Left lung (tissue), 10 donors: ENCODE measurements around the gene ITGA8. TPM values are rescaled to one million over a fixed set of nuclear protein-coding genes. Genes with fewer than 3 reads are reported as not detected.
"Not testable (repeated sequence)": the region's sequence is repeated elsewhere in the genome, so short reads cannot be mapped to it uniquely, and the experiment has no call there.

Experiments
- ATAC-seq: fragments of 200-7000 bp; cut with Tn5 transposase; one replicate; pipeline ENCODE4 v1.9.1; 2020; ENCODE audit warnings: moderate library complexity
- DNase-seq, 4 donors: peaks; one replicate each; pipeline ENCODE4 v3.0.0-alpha.2; 2013 to 2020
- H3K27ac ChIP-seq, 2 donors: fragments of 200-600 bp; sonication (generic) in 1 of 2; one replicate each; pipeline versions ENCODE4 v1.5.0 to v1.8.0; 2020 to 2021
- H3K27me3 ChIP-seq, 2 donors: fragments of 200-600 bp; sonication (generic) in 1 of 2; one replicate each; pipeline versions ENCODE4 v1.5.0 to v1.8.0; 2020 to 2021
- H3K36me3 ChIP-seq, 2 donors: fragments of 200-600 bp; sonication (generic) in 1 of 2; one replicate each; pipeline versions ENCODE4 v1.5.0 to v1.8.0; 2020 to 2021
- H3K4me1 ChIP-seq, 2 donors: fragments of 200-600 bp; one replicate each; pipeline ENCODE4 v1.8.0; 2021
- H3K4me3 ChIP-seq, 2 donors: fragments of 200-600 bp; sonication (generic) in 1 of 2; one replicate each; pipeline versions ENCODE4 v1.5.0 to v1.8.0; 2020 to 2021; ENCODE audit warnings: mild to moderate bottlenecking in 1 of 2
- H3K9me3 ChIP-seq, 2 donors: fragments of 200-600 bp; sonication (generic) in 1 of 2; one replicate each; pipeline versions ENCODE4 v1.5.0 to v1.8.0; 2020 to 2021
- CTCF ChIP-seq, 2 donors: fragments of 200-600 bp; sonication (generic) in 1 of 2; IDR thresholded peaks; one replicate each; pipeline versions ENCODE4 v1.5.0 to v1.8.0; 2021; ENCODE audit warnings: antibody characterized with exemption in 2 of 2
- intact Hi-C, 2 donors: fragments of 100-400 bp; cut with DNase I; formaldehyde crosslinking; loops; one replicate each; pipeline versions ENCODE4 v1.11.2 to v1.14.2; 2022
- polyA plus RNA-seq, 6 donors: library from polyadenylated mRNA; unstranded; fragments of 120-200 nt; gene quantifications; one replicate each; pipeline ENCODE4 v1.2.1, GENCODE V29; 2013; ENCODE audit not compliant: insufficient read length in 6 of 6
- total RNA-seq, 2 donors: library from RNA; stranded (reverse); fragmentation: NEBNext Ultra II Directional; extraction: Animal tissue kit (Norgen Biotek cat#: 25700); gene quantifications; one replicate each; pipeline ENCODE4 v1.2.1, GENCODE V29; 2021
- donor health status: DM: no; HTN: yes; CAD: no.
- donor health status: DM: no; HTN: no; CAD: no.

Gene ITGA8
- total and polyA plus RNA-seq, 8 donors: 23.7 to 83.3 (median 67.3) TPM

- no peaks in the 10 kb centered on the region for H3K9me3 ChIP-seq
- intact Hi-C loops: loop anchor here in 1 of 2 donors (10.0 kb wide), 1 partner anchor 137 kb away; no protein-coding TSS in a partner anchor
- no peak for TF ChIP-seq CTCF (IDR thresholded peaks at IDR 0.05)
- H3K4me1 ChIP-seq: no peaks in the 10 kb centered on the region
- no peaks in the 10 kb centered on the region for H3K27me3 ChIP-seq
- no peak overlapping the region for H3K4me3 ChIP-seq
- peak in 2 of 4 donors; percentile 12 to 15 for DNase-seq
- H3K36me3 ChIP-seq: no peaks in the 10 kb centered on the region
- H3K27ac ChIP-seq: no peak overlapping the region
- ATAC-seq: no peak
These were observed 131.6 kb downstream of the ITGA8 start for GRCh38 chr10:15588151-15588550.

GRCh38 chr10:15587271-15587670 lies 132.5 kb downstream of the ITGA8 start:
- DNase-seq (no peak), ATAC-seq (no peak)
- TF ChIP-seq CTCF (IDR thresholded peaks at IDR 0.05): no peak
- no peak overlapping the region for H3K27ac ChIP-seq
- intact Hi-C loops: loop anchor here in 1 of 2 donors (10.0 kb wide), 1 partner anchor 138 kb away; no protein-coding TSS in a partner anchor
- H3K27me3 ChIP-seq: no peaks in the 10 kb centered on the region
- H3K9me3 ChIP-seq: no peaks in the 10 kb centered on the region
- no peaks in the 10 kb centered on the region for H3K36me3 ChIP-seq
- H3K4me3 ChIP-seq: no peak overlapping the region
- no peaks in the 10 kb centered on the region for H3K4me1 ChIP-seq

GRCh38 chr10:15585303-15585715 lies 134.4 kb downstream of the ITGA8 start:
- DNase-seq: peak in 3 of 4 donors; percentile 35 to 71 (median 36)
- peak; percentile 53 to 58 for TF ChIP-seq CTCF (IDR thresholded peaks at IDR 0.05)
- Histone ChIP-seq H3K4me3 (no peak overlapping the region), H3K27me3 (no peaks in the 10 kb centered on the region), H3K9me3 (no peaks in the 10 kb centered on the region), H3K27ac (no peak overlapping the region), H3K36me3 (no peaks in the 10 kb centered on the region), H3K4me1 (no peaks in the 10 kb centered on the region)
- ATAC-seq: peak; percentile 86
- intact Hi-C loops: loop anchor here in 1 of 2 donors (10.0 kb wide), 1 partner anchor 139 kb away; no protein-coding TSS in a partner anchor

- not testable (repeated sequence) for H3K4me3 ChIP-seq, DNase-seq, ATAC-seq, H3K9me3 ChIP-seq, H3K36me3 ChIP-seq, H3K27me3 ChIP-seq, H3K27ac ChIP-seq, H3K4me1 ChIP-seq
- intact Hi-C loops: loop anchor here in 1 of 2 donors (10.0 kb wide), 1 partner anchor 142 kb away; no protein-coding TSS in a partner anchor
These were observed 136.8 kb downstream of the ITGA8 start for GRCh38 chr10:15582972-15583371.

GRCh38 chr10:15579605-15580004 lies 140.1 kb downstream of the ITGA8 start:
- no peaks in the 10 kb centered on the region for H3K9me3 ChIP-seq
- no peaks in the 10 kb centered on the region for H3K27me3 ChIP-seq
- TF ChIP-seq CTCF (IDR thresholded peaks at IDR 0.05): no peak
- no peak overlapping the region for H3K4me3 ChIP-seq
- intact Hi-C loops: loop anchor here in 1 of 2 donors (10.0 kb wide), 1 partner anchor 145 kb away; no protein-coding TSS in a partner anchor
- DNase-seq (no peak), ATAC-seq (no peak)
- H3K4me1 ChIP-seq: no peaks in the 10 kb centered on the region
- H3K36me3 ChIP-seq: no peaks in the 10 kb centered on the region
- no peak overlapping the region for H3K27ac ChIP-seq

GRCh38 chr10:15572531-15573045 lies 147.1 kb downstream of the ITGA8 start:
- Histone ChIP-seq H3K27ac (no peak overlapping the region), H3K4me1 (no peaks in the 10 kb centered on the region), H3K27me3 (no peaks in the 10 kb centered on the region), H3K9me3 (no peaks in the 10 kb centered on the region), H3K4me3 (no peak overlapping the region), H3K36me3 (no peaks in the 10 kb centered on the region)
- TF ChIP-seq CTCF (IDR thresholded peaks at IDR 0.05): no peak
- ATAC-seq (no peak), DNase-seq (no peak)
- intact Hi-C loops: no loop called here
